ENCODE results near the gene NCKAP1. TPM values are rescaled to one million over a fixed set of nuclear protein-coding genes. Genes with fewer than 3 reads are reported as not detected.

The NCKAP1 gene
- total RNA-seq, 6 experiments from 2014 or later = 115 to 160 (median 146) TPM

- H3K4me3 Mint-ChIP-seq = no peak overlapping the region
- H3K9me3 Mint-ChIP-seq = no peaks in the 10 kb centered on the region
- H3K27ac Mint-ChIP-seq = no peak overlapping the region
- peaks cover 41% of the 10 kb centered on the region for H3K36me3 Mint-ChIP-seq (ENCODE audit: low read depth)
- TF ChIP-seq CTCF (IDR thresholded peaks at IDR 0.05) = no peak
- H3K27me3 Mint-ChIP-seq (ENCODE audit: insufficient read depth) = peaks cover 1% of the 10 kb centered on the region; the same call in 1 of the 2 replicates
- peaks cover 26% of the 10 kb centered on the region for H3K4me1 Mint-ChIP-seq (ENCODE audit: low read depth)
- DNase-seq = no peak
These were observed 126.3 kb downstream of the NCKAP1 start for GRCh38 chr2:182911813-182912517.

DNA sequence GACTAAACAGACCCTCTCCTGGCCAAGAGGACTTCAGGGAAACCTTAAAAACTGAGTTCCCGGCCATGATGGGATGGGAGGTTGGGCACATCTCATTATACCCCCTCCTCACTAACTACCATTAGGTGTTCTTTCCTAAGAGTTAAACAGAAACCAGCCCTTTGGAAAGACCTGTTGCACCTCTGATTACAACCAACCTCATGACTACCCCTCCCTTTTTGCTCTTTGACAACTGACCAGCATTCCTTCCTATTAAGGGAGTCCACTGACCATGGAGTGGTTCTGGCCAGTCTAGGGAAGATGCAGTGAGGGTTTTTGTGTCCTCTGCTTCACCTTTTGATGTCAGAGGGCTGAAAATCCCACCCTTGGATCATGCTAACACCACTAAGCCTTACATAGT lies 127.3 kb downstream of the NCKAP1 start:
- no peak for TF ChIP-seq CTCF (IDR thresholded peaks at IDR 0.05)
- no peak for DNase-seq
- peaks cover 16% of the 10 kb centered on the region for H3K4me1 Mint-ChIP-seq (ENCODE audit: low read depth)
- H3K4me3 Mint-ChIP-seq = no peak overlapping the region
- no peak overlapping the region for H3K27ac Mint-ChIP-seq
- H3K27me3 Mint-ChIP-seq (ENCODE audit: insufficient read depth) = peaks cover 1% of the 10 kb centered on the region; the same call in 1 of the 2 replicates
- H3K9me3 Mint-ChIP-seq = no peaks in the 10 kb centered on the region
- H3K36me3 Mint-ChIP-seq (ENCODE audit: low read depth) = peaks cover 37% of the 10 kb centered on the region

DNA sequence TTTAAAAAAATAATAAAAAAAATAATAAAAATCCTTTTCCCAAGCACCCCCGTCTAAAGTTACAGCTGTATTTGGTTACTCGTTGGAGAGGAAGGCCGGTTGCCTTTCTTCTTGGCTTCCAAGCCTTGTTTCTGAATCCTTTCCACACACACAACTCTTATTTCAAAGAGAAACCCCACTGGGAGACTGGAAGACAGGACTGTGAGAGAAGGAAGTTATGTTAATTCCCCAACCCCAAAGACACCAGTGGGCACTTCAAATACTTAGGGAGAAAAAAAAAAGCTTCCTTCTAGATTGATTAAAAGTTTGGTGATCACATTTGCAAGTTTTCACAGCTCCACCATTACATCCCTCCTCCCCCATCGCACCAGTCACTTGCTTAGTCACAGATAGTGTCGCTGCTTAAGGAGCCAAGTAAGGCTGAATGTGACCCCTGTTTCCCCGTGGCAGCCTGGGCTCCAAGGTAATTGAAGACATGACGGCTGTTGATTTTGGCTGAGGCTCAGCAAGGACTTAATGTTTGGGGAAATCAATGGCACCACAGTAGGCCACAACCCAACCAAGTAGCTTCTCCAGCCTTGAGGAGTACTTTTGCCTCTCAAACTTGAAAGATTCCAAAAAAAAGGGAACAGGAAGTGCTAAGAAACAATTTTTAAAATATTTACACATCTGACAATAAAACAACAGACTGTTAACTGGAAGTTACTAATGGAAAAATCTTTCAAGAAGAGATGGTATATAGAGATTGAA lies 131.0 kb downstream of the NCKAP1 start:
- Mint-ChIP-seq H3K27me3 (ENCODE audit: insufficient read depth) (peaks cover 2% of the 10 kb centered on the region; the same call in 1 of the 2 replicates), H3K27ac (no peak overlapping the region), H3K4me3 (no peak overlapping the region), H3K4me1 (ENCODE audit: low read depth) (no peaks in the 10 kb centered on the region), H3K36me3 (ENCODE audit: low read depth) (peaks cover 16% of the 10 kb centered on the region), H3K9me3 (no peaks in the 10 kb centered on the region)
- DNase-seq = no peak
- no peak for TF ChIP-seq CTCF (IDR thresholded peaks at IDR 0.05)

GRCh38 chr2:182906454-182906853 lies 131.8 kb downstream of the NCKAP1 start:
- no peak overlapping the region for H3K4me3 Mint-ChIP-seq
- H3K36me3 Mint-ChIP-seq (ENCODE audit: low read depth) = peaks cover 16% of the 10 kb centered on the region
- no peak for DNase-seq
- H3K9me3 Mint-ChIP-seq = no peaks in the 10 kb centered on the region
- no peak for TF ChIP-seq CTCF (IDR thresholded peaks at IDR 0.05)
- H3K4me1 Mint-ChIP-seq (ENCODE audit: low read depth) = no peaks in the 10 kb centered on the region
- no peak overlapping the region for H3K27ac Mint-ChIP-seq
- peaks cover 2% of the 10 kb centered on the region; the same call in 1 of the 2 replicates for H3K27me3 Mint-ChIP-seq (ENCODE audit: insufficient read depth)

DNA sequence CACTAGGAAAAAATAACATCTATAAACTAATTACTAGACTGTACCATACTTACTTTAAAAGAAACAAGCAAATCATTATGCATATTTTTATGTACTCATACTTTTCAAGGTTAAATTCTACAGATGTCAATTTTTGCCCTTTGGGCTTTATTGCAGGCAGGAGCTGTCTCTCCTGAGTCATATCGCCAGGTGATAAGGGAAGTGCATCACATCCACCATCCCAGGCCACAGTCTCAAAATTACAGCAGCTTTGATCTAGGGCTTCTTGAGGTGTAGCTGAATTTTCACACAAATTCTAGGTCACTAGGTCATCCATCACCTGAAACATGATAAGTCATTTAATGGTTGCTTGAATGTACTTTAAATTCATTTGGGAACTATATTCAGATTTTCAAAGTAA lies 133.4 kb downstream of the NCKAP1 start:
- Mint-ChIP-seq H3K4me1 (ENCODE audit: low read depth) (no peaks in the 10 kb centered on the region), H3K27me3 (ENCODE audit: insufficient read depth) (peaks cover 2% of the 10 kb centered on the region; the same call in 1 of the 2 replicates), H3K27ac (no peak overlapping the region), H3K4me3 (no peak overlapping the region), H3K36me3 (ENCODE audit: low read depth) (peaks cover 10% of the 10 kb centered on the region; the same call in 1 of the 2 replicates), H3K9me3 (no peaks in the 10 kb centered on the region)
- no peak for TF ChIP-seq CTCF (IDR thresholded peaks at IDR 0.05)
- DNase-seq = no peak
